Stimulated activated CD4-positive, alpha-beta T cell treated with anti-CD3 and anti-CD28 coated beads, Interleukin-12 subunit alpha, Interleukin-12 subunit beta, amount 100 ng/mL, for 24 hours (primary cell): Measurements from ENCODE around the gene BABAM1.
"Not testable (repeated sequence)": the region's sequence is repeated elsewhere in the genome, so short reads cannot be mapped to it uniquely, and the experiment has no call there.

Experiments
- DNase-seq, 2 experiments: peaks; one replicate each; pipeline ENCODE4 v3.0.0-alpha.2; 2020; ENCODE audit warnings: low read depth in 2 of 2

BABAM1 gene

DNA sequence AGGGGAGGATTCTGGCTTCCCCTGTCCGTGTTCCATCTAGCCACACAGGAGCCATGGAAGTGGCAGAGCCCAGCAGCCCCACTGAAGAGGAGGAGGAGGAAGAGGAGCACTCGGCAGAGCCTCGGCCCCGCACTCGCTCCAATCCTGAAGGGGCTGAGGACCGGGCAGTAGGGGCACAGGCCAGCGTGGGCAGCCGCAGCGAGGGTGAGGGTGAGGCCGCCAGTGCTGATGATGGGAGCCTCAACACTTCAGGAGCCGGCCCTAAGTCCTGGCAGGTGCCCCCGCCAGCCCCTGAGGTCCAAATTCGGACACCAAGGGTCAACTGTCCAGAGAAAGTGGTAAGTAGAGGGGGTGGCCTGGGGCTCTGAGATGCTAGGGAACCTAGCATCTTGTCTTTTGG is 1.5 kb downstream of the BABAM1 start:
- no peak for DNase-seq

DNA sequence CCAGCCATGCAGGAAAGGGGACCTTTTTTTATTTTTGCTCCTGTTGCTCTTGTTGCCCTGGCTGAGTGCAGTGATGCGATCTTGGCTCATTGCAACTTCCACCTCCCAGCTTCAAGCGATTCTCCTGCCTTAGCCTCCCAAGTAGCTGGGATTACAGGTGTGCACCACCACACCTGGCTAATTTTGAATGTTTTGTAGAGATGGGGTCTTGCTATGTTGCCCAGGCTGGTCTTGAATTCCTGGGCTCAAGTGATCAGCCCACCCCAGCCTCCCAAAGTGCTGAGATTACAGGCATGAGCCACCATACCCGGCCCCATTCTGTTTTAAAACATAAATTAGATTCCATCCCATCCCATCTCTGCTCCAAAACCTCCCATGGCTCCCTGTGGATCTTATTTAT is 7.6 kb downstream of the BABAM1 start:
- DNase-seq: not testable (repeated sequence)

DNA sequence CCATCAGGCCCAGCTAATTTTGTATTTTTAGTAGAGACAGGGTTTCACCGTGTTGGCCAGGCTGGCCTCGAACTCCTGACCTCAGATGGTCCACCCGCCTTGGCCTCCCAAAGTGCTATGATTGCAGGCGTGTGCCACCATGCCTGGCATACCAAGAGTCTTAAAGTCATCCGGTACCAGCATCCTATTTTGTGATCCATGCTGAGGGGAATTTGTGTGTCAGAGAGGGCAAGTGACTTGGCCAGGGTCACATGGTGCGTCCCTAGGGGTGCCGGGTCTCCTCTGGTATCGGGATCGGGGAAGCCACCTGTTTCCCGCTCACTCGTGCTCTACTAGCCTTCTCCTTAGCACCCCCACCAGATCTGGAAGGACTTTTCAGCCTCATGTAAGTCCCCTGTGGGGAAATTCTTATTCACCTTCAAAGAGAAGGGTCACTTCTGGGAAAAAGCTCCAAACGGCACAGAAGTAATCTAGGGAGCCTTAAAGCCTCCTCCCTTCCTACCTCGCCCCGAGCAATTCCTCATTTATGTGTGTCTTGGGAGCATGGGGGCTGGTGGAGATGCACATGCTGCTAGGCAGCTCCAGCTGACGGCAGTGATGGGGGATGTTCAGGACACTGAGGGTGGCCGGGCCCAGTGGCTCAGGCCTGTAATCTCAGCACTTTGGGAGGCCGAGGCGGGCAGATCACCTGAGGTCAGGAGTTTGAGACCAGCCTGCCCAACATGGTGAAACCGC is 8.4 kb downstream of the BABAM1 start:
- no peak for DNase-seq

DNA sequence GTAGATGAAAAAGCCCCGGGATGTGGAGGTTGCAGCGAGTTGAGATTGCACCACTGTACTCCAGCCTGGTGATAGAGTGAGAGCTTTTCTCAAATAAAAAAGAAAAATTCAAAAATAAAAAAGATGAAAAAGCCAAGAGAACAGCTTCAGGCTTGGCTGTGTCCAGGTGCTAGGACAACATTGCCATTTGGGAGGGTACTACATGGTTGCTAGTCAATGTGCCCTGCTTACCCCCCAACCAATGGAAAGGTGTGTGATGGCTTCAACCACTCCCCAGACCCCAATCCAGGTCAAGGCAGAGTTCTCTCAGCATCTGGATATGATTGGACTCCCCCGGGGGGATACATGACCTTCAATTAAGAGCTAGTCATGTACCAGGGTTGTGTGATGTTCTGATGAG is 12.2 kb downstream of the BABAM1 start:
- DNase-seq: no peak

DNA sequence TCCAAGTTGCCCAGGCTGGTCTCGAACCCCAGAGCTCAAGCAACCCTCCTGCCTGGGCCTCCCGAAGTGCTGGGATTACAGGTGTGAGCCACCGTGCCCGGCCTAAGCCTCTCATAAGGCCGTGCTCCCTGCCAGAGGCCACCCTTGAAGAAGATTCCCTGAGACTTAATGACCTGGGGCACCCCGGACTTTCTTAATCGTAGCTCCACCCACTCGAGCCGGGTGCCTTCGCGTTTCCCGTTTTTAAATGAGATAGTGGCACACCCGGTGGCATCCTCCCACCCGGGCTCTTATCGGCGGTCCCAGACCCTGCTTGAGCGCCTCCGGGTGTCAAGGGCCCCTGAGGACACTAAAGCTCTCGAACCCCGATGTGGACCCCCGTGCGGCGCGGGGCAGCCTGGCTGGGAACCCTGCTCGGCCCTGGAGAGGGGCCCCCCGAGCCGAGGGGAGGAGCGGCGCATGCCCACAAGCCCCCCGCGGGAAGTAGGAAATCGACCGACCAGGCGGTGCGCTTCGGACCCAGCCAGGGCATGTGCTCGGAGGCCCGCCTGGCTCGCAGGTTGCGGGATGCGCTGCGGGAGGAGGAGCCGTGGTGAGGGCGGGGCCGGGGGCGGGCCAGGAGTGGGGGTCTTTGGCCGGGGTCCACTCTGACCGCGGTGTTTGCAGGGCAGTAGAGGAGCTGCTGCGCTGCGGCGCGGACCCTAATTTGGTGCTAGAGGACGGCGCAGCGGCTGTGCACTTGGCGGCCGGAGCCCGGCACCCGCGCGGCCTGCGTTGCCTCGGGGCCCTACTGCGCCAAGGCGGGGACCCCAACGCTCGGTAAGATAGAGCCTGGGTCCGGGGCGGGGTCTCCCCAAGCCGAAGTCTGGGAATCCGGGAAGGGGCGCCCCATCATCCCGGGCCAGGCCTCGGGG is 14.4 kb downstream of the BABAM1 start, which contains the start of gene ANKLE1:
Gene ANKLE1 (plus strand): TSS at position 511 of the 914 bp plus-strand sequence. CDS start 20 bp downstream, at position 531.
- DNase-seq: peak in 1 of 2 experiments; percentile 28

DNA sequence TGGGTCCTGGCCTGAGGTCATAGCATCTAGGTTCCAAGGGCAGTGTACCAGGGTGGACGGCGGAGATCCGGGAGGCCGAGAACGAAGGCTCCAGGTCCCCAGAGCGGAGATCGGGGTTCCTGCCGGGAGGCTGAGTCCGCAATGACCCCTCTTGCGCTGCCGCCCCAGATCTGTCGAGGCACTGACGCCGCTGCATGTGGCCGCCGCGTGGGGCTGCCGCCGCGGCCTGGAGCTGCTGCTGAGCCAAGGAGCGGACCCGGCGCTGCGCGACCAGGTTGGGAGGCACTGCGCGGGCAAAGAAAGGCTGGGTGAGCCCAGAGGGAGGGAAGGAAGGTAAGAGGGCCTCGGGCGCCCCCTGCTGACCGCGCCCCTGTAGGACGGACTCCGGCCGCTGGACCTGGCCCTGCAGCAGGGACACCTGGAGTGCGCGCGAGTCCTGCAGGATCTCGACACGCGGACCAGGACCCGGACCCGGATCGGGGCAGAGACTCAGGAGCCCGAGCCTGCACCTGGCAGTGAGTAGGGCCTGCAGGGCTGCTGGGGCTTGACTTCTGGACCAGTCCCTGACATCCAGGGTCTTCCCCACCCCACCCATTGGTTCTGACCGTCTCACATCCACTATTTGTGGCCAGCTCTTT is 15.4 kb downstream of the BABAM1 start:
- DNase-seq: peak; percentile 51 to 77

DNA sequence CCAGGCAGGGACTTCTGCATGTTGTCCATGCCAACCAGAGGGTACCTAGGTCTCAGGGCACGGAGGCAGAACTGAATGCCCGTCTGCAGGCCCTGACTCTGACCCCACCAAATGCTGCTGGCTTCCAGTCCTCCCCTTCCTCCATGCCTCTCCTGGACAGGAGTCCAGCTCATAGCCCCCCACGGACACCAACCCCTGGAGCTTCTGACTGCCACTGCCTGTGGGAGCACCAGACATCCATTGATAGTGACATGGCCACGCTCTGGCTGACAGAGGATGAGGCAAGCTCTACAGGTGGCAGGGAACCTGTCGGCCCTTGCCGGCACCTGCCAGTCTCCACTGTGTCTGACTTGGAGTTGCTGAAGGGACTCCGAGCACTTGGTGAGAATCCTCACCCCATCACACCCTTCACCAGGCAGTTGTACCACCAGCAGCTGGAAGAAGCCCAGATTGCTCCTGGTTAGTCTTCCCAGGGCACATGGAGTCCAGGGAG is 16.3 kb downstream of the BABAM1 start:
- no peak for DNase-seq

DNA sequence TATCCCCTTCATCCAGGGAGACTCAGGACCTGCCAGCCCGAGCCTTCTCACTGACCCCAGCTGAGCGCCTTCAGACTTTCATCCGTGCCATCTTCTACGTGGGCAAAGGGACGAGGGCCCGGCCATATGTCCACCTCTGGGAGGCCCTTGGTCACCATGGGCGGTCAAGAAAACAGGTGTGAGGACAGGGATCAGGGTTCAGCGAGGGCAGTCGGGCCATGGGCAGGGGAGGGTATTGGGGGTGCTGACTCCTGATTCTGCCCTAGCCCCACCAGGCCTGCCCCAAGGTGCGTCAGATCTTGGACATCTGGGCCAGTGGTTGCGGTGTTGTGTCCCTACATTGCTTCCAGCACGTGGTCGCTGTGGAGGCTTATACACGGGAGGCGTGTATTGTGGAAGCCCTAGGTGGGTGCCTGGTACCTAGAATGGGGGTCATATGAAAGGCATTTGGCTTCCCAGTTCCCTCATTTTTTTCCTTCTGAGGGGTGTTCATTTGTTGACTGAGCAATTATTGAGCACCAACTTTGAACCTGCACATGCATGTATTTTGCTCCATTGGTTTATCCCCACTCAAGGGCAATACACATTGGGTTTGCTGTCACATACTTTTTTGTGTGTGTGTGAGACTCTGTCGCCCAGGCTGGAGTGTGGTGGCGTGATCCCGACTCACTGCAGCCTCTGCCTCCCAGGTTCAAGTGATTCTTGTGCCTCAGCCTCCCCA is 18.3 kb downstream of the BABAM1 start:
- DNase-seq: no peak

DNA sequence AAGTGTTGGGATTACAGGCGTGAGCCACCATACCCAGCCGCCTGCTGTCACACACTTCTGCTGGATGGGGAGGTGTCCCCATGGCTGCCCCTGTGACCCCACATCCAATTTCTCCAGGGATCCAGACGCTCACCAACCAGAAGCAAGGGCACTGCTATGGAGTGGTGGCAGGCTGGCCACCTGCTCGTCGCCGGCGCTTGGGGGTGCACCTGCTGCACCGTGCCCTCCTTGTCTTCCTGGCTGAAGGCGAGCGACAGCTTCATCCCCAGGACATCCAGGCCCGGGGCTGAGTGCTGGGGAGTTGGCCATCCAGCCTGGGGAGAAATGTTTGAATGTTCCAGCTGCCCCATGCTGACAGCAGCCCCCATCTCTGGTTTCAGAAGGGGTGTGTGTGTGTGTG is 19.0 kb downstream of the BABAM1 start:
- no peak for DNase-seq

DNA sequence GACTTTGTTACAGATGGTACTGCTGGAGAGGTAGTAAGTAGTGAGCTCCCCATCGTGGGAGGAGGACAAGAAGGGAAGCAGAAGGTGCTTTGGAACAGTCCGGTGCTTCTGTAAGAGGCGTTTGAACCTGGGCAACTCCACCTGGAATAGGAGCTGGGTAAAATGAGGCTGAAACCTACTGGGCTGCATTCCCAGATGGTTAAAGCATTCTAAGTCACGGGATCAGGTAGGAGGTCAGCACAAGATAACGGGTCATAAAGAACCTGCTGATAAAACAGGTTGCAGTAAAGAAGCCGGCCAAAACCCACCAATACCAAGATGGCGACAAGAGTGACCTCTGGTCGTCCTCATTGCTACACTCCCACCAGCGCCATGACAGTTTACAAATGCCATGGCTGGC is 19.5 kb downstream of the BABAM1 start:
- no peak for DNase-seq

DNA sequence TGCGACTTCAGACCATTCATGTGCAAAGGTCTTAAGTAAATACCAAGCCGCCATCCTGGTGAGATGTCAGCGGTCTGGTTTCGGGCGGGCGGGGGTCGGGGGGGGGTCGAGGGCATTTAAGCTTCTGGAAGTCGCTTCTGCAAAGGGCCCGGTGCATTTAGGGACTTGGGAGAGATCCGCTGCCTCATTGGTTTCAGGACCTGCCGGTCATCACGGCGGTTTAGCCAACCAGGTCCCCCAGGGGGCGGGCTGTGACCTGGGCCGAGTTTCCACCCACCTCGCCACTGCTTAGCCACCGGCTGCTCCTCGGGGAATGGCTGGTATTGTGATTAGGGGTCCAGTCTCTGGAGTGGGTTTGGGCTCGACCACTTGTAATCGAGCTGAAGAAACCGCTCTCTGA is 22.2 kb downstream of the BABAM1 start:
- DNase-seq: peak in 1 of 2 experiments; percentile 61

DNA sequence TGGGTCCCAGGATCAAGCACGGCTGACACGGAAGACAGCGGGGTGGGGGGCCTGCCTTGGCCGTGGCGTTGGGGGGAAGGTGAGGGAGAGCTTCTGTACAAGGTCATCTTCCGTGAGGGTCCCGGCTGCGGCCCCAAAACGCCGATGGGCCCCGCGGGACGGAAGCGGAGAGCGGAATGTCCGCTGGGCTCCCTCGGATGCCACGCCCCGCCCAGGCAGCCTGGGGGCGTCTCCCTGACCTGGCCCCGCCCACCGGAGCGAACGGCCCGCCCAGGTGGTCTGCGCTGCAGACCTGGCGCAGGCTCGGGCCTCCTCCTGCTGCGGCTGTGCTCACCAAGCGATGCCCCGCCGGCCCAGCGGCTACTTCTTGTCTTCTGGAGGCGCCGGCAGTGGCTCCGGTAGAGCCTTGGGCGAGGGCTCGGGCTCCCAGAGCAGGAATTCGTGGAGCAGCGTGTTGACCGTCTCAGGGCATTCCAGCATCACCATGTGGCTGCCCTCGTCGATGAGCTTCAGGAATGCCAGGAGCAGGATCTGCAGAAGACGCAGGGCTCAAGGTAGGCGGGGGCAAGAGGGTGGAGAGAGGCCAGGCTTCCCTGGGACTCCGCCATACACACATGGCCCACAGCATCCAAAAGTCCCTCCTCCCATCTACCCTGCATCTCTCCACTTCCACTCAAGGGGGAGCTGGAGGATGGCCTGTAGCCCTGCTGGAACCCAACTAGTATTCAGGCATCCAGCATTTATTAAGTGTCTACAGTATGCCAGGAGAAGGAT is 25.2 kb downstream of the BABAM1 start:
- peak; percentile 69 to 78 for DNase-seq

DNA sequence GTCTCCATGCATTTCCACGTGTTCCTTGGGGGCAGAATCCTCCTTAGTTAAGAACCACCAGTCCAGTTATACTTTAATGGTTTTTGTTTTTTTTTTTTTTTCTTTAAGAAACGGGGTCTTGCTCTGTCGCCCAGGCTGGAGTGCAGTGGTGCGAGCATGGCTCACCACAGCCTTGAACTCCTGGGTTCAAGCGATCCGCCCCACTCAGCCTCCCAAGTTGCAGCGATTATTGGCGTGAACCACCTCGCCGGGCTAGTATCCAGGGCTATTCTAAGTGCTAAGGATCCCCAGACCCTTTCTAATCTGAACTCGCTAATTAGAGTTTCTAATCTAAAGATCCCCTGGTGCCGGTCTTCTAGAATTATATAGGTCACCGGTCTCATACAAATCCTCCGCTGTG is 26.4 kb downstream of the BABAM1 start:
- DNase-seq: no peak

DNA sequence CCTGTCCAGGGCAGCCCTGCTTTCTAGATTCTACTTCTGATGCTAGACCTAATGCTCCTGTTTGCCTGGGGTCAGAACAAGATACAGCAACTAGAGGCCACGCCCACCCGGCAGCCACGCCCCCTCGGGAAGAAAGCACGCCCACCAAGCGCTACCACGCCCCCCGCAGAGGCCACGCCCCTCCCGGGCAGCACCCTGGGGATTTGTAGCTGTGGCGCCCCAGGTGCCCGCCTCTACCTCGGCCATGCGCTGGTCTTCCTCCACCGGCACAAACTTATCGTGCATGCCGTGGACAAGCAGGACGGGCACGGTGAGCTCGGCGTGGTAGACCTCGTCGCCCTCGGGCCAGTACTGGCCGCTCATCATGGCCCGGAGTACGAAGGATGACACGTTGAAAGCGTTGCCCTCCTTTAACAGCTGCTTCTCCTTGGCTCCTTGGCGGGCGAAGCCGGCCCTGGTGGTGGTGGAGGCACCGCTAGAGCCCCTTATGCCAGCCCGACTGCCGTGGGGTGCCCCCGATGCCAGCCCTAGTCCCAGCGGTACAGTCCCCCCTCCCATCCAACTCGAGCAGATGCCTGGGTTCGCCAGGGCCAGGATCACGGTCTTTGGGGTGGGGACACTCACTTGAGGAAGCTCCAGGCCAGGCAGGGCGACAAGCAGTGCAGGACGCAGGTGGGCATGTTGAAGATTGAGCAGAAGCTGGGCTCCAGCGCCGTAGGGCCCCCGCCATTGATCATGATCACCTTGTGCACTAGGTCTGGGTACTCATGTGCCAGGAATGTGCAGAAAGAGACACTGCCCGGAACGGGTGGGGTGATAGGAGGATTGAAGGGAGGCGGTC is 27.0 kb downstream of the BABAM1 start:
- peak in 1 of 2 experiments; percentile 61 for DNase-seq

DNA sequence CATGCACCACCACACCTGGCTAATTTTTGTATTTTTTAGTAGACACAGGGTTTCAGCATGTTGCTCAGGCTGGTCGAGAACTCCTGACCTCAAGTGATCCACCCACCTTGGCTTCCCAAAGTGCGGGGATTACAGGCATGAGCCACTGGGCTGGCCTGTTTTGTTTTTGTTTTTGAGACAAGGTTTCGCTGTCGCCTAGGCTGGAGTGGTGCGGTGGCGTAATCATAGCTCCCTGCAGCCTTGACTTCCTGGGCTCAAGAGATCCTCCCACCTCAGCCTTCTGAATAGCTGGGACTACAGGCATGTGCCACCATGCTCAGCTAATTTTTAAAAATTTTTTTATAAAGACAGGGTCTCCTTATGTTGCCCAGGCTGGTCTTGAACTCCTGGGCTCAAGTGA is 28.3 kb downstream of the BABAM1 start:
- not testable (repeated sequence) for DNase-seq

DNA sequence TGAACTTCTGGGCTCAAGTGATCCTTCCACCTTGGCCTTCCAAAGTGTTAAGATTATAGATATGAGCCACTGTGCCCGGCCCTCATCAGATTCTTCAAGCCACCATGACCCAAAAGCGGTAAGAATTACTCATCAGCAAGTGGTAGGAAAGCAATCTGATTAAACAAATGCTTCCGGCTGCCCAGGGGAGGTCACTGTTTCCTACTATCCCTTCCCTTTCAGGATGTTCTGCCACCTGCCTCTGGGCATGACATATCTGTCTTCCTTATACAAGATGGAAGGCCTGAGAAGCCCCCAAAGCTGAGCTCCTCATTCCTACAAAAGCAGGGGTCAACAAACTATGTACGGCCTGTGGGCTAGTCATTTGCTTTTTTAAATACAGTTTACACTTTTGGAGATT is 29.0 kb downstream of the BABAM1 start:
- DNase-seq: no peak

DNA sequence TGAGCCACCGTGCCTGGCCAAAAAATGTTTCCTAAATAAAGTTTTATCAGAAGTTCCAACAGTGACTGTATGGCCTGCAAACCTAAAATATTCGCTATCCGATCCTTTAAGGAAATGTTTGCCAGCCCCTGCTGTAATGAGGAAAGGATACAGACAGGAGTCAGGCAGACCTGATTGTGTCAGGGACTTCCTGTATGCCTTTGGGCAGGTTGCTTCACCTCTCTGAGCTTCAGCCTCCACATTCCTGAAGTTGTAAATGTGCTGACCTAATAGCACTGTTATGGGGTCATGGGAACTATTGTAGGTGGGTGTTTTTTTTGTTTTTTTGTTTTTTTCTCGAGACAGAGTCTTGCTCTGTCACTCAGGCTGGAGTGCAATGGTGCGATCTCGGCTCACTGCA is 29.7 kb downstream of the BABAM1 start:
- no peak for DNase-seq

DNA sequence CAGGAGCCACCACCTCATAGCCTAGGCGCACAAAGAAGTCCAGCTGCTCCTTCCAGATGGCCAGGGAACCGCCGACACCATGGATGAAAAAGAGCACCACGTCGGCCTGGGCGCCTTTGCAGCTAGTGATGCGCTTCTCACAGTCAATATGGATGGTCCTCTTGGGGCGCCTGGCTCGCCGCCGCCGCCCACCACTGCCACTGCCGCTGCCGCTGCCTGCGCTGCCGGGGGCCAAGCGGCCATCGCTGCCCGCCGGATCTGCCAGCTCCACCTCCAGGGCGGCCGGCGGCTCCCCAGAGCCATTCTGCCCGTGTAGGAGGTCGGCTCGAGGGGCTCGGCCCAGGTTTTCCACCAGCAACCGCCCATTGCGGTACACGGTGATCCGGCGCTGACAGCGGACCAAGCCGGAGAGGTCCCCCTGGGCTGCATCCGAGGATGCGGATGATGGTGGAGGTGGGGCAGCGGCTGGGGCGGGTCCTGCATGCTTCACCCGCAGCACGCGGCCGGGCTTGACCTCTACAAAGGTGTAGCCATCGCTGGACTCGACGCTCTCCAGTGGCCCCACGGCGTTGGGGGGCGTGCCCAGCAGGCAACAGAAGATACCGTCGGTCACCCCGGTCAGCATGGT is 33.9 kb downstream of the BABAM1 start:
- DNase-seq: no peak
